GM18498 (cell line): ENCODE data around the gene RNF149.
"Not testable (repeated sequence)": the region's sequence is repeated elsewhere in the genome, so short reads cannot be mapped to it uniquely, and the experiment has no call there.

Source experiments
- ATAC-seq: cut with Tn5 transposase; IDR thresholded peaks from one replicate; pipeline ENCODE4 v1.9.1; 2021; ENCODE audit warnings: mild to moderate bottlenecking, moderate library complexity; ENCODE audit not compliant: unreplicated experiment

Gene RNF149

DNA sequence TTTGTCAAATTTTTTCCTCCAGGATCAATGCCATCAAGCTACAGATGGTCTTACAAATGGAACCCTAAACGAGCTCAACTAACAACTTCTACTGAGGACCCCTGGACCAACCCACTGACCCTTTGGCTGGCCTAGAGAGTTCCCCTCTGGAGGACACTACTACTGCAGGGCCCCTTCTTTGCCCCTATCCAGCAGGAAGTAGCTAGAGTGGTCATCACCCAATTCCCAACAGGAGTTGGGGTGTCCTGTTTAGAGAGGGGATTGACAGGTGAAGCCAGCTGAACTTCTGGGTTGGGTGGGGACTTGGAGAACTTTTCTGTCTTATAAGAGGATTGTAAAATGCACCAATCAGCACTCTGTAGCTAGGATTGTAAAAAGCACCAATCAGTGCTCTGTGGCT, 72.5 kb downstream of the RNF149 start:
- not testable (repeated sequence) for ATAC-seq

DNA sequence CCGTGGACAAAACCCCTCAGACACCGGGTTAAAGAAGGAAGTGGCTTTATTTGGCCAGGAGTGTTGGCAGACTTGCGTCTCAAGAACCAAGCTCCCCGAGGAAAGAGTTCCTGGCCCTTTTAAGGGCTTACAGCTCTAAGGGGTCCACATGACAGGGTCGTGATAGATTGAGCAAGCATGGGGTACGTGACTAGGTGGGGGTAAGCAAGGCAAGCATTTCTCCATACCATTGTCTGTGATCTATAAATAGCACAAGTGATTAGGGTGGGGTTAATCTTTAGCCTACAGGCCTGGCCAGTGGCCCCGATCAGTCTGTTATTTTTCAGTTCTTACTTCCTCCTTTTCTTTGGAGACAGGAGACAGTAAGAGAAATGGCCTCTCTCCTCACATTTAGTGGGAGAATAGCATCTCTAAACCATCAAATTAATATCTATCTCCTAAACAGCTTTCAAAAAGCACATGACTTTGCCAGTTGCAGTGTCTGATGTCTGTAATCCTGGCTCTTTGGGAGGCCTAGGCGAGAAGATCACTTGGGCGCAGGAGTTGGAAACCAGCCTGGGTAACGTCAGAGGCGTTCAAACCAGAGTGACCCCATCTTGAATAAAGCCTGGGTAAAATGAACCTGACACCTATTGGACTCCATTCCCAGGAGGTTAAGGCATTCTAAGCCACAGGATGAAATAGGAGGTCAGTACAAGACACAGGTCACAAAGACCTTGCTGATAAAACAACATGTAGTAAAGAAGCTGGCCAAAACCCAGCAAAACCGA, 74.1 kb downstream of the RNF149 start:
- no peak for ATAC-seq

DNA sequence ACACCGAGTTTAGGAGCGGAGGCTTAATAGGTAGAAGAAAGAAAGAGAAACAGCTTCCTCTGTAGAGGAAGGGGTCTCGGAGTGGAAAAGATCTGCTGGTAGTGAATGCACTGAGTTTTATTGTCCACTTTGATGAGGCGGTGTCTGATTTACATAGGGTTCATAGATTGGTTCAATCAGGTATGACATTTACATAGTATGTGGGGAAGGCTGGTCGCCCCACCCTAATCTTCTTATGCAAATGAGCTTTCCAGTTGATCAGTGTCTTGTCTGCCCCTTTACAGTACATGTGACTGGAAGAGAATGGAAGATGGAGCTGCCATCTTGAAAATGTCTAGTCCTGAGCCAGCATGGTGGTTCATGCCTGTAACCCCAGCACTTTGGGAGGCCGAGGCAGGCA, 75.7 kb downstream of the RNF149 start:
- no peak for ATAC-seq

GRCh38 chr2:101231937-101232730, 76.4 kb downstream of the RNF149 start:
- no peak for ATAC-seq

GRCh38 chr2:101231240-101231639, 77.3 kb downstream of the RNF149 start:
- no peak for ATAC-seq

DNA sequence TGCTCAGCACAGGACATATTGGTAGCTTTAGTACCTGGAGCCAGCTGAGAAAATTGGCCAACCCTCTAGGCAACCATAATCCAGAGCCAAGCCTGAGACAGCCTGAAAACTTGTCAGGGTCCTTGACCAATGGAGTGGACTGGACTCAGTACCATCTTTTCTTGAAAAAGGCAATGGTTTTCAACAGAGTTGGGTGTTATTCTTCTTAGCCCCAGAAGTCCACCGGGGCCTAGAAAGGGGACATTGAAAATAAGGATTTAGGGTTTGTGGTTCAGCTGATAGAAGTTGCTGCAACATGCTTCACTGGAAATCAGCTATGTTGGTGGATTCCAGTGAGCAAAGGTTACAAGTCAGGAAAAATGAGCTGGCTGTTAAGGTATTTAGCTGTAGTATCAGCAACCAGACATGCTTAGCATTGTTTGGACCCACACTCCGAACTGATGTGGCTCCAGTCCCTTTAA, 77.9 kb downstream of the RNF149 start:
- no peak for ATAC-seq
